PC-9 (cell line): ENCODE data around the gene NRP1.

Source experiments
- EZH2 ChIP-seq: fragments of 200-600 bp; sonication (generic); IDR thresholded peaks from 2 replicates; pipeline ENCODE4 v1.8.0; 2017; ENCODE audit warnings: antibody characterized with exemption, low read depth
- TF ChIP-seq, protein P1 (sequence below): fragments of 200-600 bp; sonication (generic); conservative IDR thresholded peaks from 2 replicates; pipeline ENCODE4 v1.6.1; 2017; ENCODE audit warnings: mixed run types, antibody characterized with exemption, mild to moderate bottlenecking, moderate library complexity

DNA sequence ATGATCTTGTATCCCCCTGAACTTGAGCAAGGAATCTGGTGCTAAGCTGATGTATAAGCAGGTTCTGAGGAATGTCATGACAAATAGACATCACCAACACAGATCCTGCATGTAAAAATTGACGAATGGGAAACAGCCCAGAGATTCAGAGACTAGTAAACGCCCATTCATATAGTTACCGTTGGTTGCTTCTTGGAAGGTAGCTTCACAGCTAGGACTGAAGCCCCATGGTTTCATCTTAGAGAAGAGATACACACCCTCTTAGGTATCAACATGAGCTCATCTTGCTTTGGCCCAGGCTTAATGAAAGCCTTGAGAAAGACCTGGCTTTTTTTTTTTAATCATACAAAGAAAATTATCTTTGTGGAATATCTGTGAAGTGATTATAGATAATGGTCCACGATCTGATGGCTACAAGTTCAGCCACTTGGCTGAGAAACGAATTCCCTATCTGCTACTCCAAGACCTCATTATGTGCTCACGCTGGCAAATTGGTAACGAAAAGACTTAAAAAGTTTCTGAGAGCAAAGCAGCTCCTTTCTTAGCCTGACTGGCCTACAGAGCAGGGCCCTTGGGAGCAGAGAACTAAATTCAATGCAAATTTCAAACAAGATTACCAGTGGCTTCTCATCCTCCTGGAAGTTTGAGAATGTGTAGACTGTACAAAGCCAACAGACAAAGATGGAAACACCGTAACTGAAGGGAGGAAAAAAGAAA, 181.1 kb downstream of the NRP1 start:
- TF ChIP-seq, protein P1, sequence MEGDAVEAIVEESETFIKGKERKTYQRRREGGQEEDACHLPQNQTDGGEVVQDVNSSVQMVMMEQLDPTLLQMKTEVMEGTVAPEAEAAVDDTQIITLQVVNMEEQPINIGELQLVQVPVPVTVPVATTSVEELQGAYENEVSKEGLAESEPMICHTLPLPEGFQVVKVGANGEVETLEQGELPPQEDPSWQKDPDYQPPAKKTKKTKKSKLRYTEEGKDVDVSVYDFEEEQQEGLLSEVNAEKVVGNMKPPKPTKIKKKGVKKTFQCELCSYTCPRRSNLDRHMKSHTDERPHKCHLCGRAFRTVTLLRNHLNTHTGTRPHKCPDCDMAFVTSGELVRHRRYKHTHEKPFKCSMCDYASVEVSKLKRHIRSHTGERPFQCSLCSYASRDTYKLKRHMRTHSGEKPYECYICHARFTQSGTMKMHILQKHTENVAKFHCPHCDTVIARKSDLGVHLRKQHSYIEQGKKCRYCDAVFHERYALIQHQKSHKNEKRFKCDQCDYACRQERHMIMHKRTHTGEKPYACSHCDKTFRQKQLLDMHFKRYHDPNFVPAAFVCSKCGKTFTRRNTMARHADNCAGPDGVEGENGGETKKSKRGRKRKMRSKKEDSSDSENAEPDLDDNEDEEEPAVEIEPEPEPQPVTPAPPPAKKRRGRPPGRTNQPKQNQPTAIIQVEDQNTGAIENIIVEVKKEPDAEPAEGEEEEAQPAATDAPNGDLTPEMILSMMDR: no peak
- TF ChIP-seq EZH2: no peak
